Ishikawa (cell line): ENCODE results near the gene MYBPHL.

Experiments
- CEBPB ChIP-seq: IDR thresholded peaks from 2 replicates; pipeline ENCODE4 v1.6.1; 2012
- EGR1 ChIP-seq: IDR thresholded peaks from 2 replicates; pipeline ENCODE4 v1.6.1; 2012
- EP300 ChIP-seq: IDR thresholded peaks from 2 replicates; pipeline ENCODE4 v1.6.1; 2012; ENCODE audit warnings: borderline replicate concordance
- FOXM1 ChIP-seq: IDR thresholded peaks from 2 replicates; pipeline ENCODE4 v1.6.1; 2012; ENCODE audit warnings: low read depth, borderline replicate concordance
- MAX ChIP-seq: IDR thresholded peaks from 2 replicates; pipeline ENCODE4 v1.6.1; 2012
- RAD21 ChIP-seq: IDR thresholded peaks from 2 replicates; pipeline ENCODE4 v1.6.1; 2012; ENCODE audit warnings: low read depth
- REST ChIP-seq: IDR thresholded peaks from 2 replicates; pipeline ENCODE4 v1.6.1; 2012; ENCODE audit warnings: low read depth, mild to moderate bottlenecking
- TAF1 ChIP-seq: IDR thresholded peaks from 2 replicates; pipeline ENCODE4 v1.6.1; 2012; ENCODE audit warnings: low read depth, mild to moderate bottlenecking
- TCF12 ChIP-seq: IDR thresholded peaks from 2 replicates; pipeline ENCODE4 v1.6.1; 2012; ENCODE audit warnings: low read depth
- TEAD4 ChIP-seq: IDR thresholded peaks from 2 replicates; pipeline ENCODE4 v1.6.1; 2012
- USF1 ChIP-seq: IDR thresholded peaks from 2 replicates; pipeline ENCODE4 v1.6.1; 2012
- YY1 ChIP-seq: IDR thresholded peaks from 2 replicates; pipeline ENCODE4 v1.6.1; 2012; ENCODE audit warnings: low read depth
- ZBTB7A ChIP-seq: IDR thresholded peaks from 2 replicates; pipeline ENCODE4 v1.6.1; 2012; ENCODE audit warnings: low read depth

GRCh38 chr1:109294481-109294880 is 12.3 kb downstream of the MYBPHL start:
- TF ChIP-seq REST (no peak), ZBTB7A (no peak), EP300 (no peak), EGR1 (no peak), MAX (no peak), CEBPB (no peak), TCF12 (no peak), YY1 (no peak), RAD21 (no peak), TEAD4 (no peak), USF1 (no peak), TAF1 (no peak), FOXM1 (no peak)
